Measurements from ENCODE around the gene SLC15A1.

Gene SLC15A1

GRCh38 chr13:98781470-98781869, 29.0 kb upstream of the SLC15A1 start:
- TF ChIP-seq CTCF (IDR thresholded peaks at IDR 0.05; ENCODE audit: low read depth, low read length): no peak
- H3K4me3 ChIP-seq (ENCODE audit: low read depth, low read length): no peak overlapping the region

- no peak overlapping the region for H3K4me3 ChIP-seq (ENCODE audit: low read depth, low read length)
- no peak for TF ChIP-seq CTCF (IDR thresholded peaks at IDR 0.05; ENCODE audit: low read depth, low read length)
Measured at GRCh38 chr13:98781045-98781444, 28.6 kb upstream of the SLC15A1 start.

- no peak for TF ChIP-seq CTCF (IDR thresholded peaks at IDR 0.05; ENCODE audit: low read depth, low read length)
Measured at GRCh38 chr13:98780451-98780850, 28.0 kb upstream of the SLC15A1 start.

GRCh38 chr13:98779695-98780094, 27.2 kb upstream of the SLC15A1 start:
- no peak overlapping the region for H3K4me3 ChIP-seq (ENCODE audit: low read depth, low read length)
- no peak for TF ChIP-seq CTCF (IDR thresholded peaks at IDR 0.05; ENCODE audit: low read depth, low read length)

More at GRCh38 chr13:98780451-98780850, 28.0 kb upstream of the SLC15A1 start:
- H3K4me3 ChIP-seq (ENCODE audit: low read depth, low read length): no peak overlapping the region

- TF ChIP-seq CTCF (IDR thresholded peaks at IDR 0.05; ENCODE audit: low read depth, low read length): no peak
- H3K4me3 ChIP-seq (ENCODE audit: low read depth, low read length): no peak overlapping the region
Measured at GRCh38 chr13:98778749-98779148, 26.3 kb upstream of the SLC15A1 start.

- H3K4me3 ChIP-seq (ENCODE audit: low read depth, low read length): no peak overlapping the region
- no peak for TF ChIP-seq CTCF (IDR thresholded peaks at IDR 0.05; ENCODE audit: low read depth, low read length)
Measured at GRCh38 chr13:98776644-98777043, 24.2 kb upstream of the SLC15A1 start.

GRCh38 chr13:98775844-98776598, 23.5 kb upstream of the SLC15A1 start:
- H3K4me3 ChIP-seq (ENCODE audit: low read depth, low read length): no peak overlapping the region
- TF ChIP-seq CTCF (IDR thresholded peaks at IDR 0.05; ENCODE audit: low read depth, low read length): no peak
